PFSK-1 (cell line): ENCODE data around the gene SLC22A23.
A peak's percentile ranks its signal among the peaks of the same experiment; 100 is the strongest.

Experiments
- FOXP2 ChIP-seq: optimal IDR thresholded peaks from 2 replicates; pipeline ENCODE3; 2011; ENCODE audit warnings: borderline replicate concordance, control low read depth, inconsistent platforms; ENCODE audit not compliant: insufficient read depth; ENCODE audit errors: extremely low read length, extremely low read depth
- POLR2AphosphoS5 ChIP-seq: IDR thresholded peaks from 2 replicates; pipeline ENCODE4 v1.6.1; 2012; ENCODE audit warnings: low read depth, mild to moderate bottlenecking, control low read depth, low read length, moderate library complexity
- SIN3A ChIP-seq: IDR thresholded peaks from 2 replicates; pipeline ENCODE4 v1.6.1; 2012; ENCODE audit warnings: mild to moderate bottlenecking, low read length, moderate library complexity, borderline replicate concordance; ENCODE audit not compliant: insufficient read depth
- TAF1 ChIP-seq: IDR thresholded peaks from 2 replicates; pipeline ENCODE4 v1.6.1; 2012; ENCODE audit warnings: low read length, control low read depth, borderline replicate concordance; ENCODE audit not compliant: insufficient read depth
- TF ChIP-seq, protein P1 (sequence below), 2 experiments: IDR thresholded peaks; 2 replicates each; pipeline versions ENCODE4 v1.6.1 to v1.8.0; 2011 to 2012; ENCODE audit warnings: low read depth in 2 of 2, low read length in 2 of 2, control low read depth in 1 of 2, inconsistent platforms in 1 of 2, mild to moderate bottlenecking in 1 of 2, moderate library complexity in 1 of 2; ENCODE audit not compliant: insufficient read depth in 1 of 2

SLC22A23 gene

DNA sequence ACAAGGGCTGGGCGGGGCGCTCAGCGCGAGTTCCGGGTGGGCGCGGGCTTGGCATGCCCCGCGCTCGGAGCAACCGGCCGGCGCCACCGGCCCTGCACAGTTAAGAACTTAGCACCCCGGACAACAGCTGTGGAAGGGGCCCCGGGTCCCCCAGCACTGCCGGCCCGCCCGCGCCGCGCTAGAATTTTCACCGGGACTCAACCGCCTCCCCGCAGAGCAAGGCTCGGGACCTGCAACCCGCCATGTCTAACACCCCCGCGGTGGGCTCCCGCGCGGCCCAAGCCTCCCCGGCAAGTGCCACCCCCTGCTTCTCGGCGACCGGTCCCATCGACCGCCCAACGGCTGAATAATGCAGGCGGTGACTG is 203.3 kb downstream of the SLC22A23 start:
- TF ChIP-seq SIN3A (no peak), FOXP2 (no peak), POLR2AphosphoS5 (no peak), TAF1 (no peak)
- TF ChIP-seq, protein P1, sequence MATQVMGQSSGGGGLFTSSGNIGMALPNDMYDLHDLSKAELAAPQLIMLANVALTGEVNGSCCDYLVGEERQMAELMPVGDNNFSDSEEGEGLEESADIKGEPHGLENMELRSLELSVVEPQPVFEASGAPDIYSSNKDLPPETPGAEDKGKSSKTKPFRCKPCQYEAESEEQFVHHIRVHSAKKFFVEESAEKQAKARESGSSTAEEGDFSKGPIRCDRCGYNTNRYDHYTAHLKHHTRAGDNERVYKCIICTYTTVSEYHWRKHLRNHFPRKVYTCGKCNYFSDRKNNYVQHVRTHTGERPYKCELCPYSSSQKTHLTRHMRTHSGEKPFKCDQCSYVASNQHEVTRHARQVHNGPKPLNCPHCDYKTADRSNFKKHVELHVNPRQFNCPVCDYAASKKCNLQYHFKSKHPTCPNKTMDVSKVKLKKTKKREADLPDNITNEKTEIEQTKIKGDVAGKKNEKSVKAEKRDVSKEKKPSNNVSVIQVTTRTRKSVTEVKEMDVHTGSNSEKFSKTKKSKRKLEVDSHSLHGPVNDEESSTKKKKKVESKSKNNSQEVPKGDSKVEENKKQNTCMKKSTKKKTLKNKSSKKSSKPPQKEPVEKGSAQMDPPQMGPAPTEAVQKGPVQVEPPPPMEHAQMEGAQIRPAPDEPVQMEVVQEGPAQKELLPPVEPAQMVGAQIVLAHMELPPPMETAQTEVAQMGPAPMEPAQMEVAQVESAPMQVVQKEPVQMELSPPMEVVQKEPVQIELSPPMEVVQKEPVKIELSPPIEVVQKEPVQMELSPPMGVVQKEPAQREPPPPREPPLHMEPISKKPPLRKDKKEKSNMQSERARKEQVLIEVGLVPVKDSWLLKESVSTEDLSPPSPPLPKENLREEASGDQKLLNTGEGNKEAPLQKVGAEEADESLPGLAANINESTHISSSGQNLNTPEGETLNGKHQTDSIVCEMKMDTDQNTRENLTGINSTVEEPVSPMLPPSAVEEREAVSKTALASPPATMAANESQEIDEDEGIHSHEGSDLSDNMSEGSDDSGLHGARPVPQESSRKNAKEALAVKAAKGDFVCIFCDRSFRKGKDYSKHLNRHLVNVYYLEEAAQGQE (IDR thresholded peaks at IDR 0.05; ENCODE audit: insufficient read depth in 1 of 2, low read depth in 2 of 2, low read length in 2 of 2) = no peak

DNA sequence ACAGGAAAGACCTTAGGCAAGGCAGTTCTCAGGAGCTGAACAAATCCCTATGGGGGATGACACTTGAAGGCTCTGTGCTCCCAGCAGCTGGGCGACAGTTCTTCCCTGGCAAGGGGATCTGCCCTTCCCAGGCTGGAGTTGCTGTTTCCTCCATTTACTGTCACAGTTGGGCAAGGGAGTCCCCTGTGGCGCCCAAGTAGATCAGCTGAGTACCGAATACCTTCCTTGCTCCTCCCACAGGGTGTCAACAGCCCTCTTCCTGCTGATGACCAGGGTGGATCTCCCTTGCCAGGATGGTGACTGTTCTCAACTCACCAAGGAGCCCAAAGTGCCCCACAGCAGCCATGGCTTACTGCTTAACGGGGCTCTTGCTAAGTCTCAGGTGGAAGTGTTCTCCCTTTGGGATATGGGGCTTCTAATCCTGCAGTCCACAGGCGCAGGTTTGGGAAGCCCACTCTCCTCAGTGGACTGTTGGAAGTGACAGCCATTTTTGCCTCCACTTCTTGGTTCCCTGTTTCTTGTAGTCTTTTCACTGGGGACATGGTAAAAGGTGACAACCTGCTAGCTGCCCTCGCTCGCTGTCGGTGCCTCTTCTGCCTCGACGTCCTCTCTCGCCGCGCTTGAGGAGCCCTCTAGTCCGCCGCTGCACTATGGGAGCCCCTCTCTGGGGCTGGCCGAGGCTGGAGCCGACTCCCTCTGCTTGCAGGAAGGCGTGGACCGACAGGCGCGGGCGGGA is 203.8 kb downstream of the SLC22A23 start:
- TF ChIP-seq TAF1 (no peak), FOXP2 (no peak), POLR2AphosphoS5 (no peak), SIN3A (no peak)
- TF ChIP-seq, protein P1 (IDR thresholded peaks at IDR 0.05; ENCODE audit: insufficient read depth in 1 of 2, low read depth in 2 of 2, low read length in 2 of 2) = no peak

DNA sequence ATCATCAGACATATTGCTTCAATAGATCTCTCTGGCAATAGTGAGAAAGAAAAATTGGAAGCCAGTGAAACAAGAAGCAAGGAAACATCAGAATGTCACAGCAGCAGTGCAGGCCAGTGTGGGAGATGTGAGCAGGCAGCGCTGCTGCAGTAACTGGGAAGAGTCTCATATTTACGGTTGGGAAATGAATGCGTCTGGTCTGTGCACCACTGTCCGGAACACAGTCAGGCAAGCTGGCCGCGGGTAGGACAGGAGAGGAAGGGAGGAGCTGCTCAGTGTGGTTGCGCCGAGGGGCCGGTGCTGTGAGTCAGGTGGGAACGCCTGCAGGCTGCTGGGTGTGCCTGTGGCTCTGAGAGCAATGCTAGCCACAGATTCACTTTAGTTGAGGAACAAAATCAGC is 204.5 kb downstream of the SLC22A23 start:
- TF ChIP-seq FOXP2 (peak; percentile 72), POLR2AphosphoS5 (no peak)

DNA sequence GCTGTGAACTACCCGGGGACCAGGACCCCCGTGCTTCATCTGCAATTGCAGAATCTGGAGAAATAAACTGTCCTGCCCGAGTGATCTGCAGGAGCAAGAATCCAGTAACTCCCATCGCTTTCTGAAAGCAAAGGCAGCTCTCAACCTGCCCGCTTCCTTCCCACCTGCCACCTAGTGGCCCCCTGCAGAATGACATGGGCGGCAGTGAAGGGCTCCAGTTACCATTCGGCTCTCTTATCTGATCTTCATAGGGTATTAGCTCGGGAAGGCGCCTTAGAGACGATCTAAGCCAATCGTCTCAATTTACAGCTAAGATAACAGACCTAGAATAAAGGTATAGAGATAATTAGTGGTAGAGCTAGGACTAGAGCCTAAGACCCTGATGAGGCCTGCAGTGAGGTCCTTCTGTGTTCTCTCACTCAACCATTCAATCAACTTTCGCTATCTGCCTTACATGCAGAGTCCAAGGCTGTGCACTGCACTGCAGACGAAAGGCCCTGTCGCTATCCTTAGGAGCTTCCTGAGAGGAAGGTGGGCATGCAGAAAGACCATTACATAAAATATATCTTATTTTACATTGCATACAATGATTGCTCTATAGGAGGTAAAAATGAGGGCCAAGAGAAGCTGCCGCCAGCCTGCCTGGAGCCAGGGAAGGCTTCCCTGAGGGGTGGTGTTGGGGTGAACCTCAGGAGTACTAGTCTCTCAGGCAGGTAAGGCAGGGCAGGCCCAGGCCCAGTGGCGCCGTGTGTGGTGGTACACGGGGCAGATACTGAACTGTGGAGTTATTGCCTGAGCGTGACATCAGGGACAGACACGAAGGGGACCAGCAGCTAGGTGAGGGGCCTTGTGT is 205.2 kb downstream of the SLC22A23 start:
- TF ChIP-seq POLR2AphosphoS5 = no peak

DNA sequence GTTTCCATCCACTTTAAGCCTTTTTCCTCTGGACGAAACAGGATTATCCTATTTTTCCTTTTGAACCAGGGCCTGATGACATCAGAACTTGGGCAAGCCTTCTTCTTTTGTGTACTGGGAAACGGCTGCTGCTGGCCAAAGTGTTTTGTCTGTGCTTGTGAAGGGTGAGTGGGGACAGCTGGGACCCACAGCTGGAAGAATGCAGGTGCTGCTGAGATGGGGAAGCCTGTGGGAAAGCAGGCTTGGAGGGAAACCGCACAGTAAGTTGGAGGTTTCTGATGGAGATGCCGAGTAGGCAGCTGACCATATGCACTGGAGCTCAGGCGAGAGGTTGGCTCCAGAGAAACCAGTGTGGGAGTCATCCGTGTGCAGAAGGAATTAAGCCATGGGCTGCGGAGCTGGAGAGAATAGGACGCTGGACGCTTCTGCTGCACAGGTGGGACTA is 206.6 kb downstream of the SLC22A23 start:
- no peak for TF ChIP-seq FOXP2
- no peak for TF ChIP-seq TAF1
- no peak for TF ChIP-seq POLR2AphosphoS5
- TF ChIP-seq, protein P1 (IDR thresholded peaks at IDR 0.05; ENCODE audit: insufficient read depth in 1 of 2, low read depth in 2 of 2, low read length in 2 of 2) = no peak
- no peak for TF ChIP-seq SIN3A

DNA sequence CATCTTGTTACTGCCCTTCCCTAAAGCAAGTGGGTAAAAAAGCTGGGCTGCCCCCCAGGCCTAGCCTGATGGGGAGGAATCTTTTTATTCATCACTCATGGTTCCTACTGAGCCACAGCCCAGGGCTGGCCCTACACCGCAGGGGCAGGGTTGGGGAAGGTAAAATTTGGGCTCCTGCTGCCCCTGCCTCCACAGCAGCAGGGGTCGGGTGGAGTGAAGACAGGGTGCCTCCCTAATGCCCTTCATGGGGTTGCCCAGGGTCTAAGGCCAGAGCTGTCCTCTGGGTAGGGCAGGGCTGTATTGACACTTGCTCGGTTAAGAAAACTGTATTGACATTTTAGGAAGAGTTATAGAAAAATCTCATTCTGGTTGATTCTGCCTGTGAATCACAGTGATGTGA is 207.0 kb downstream of the SLC22A23 start:
- TF ChIP-seq, protein P1 (IDR thresholded peaks at IDR 0.05; ENCODE audit: insufficient read depth in 1 of 2, low read depth in 2 of 2, low read length in 2 of 2) = no peak
- TF ChIP-seq POLR2AphosphoS5 (no peak), TAF1 (no peak), SIN3A (no peak), FOXP2 (no peak)
